SH-SY5Y (cell line): ENCODE measurements around the gene CLEC17A.

Source experiments
- GATA2 ChIP-seq: IDR thresholded peaks from 2 replicates; pipeline ENCODE4 v1.6.1; 2011; ENCODE audit warnings: mild to moderate bottlenecking, low read depth, low read length
- GATA3 ChIP-seq: IDR thresholded peaks from 2 replicates; pipeline ENCODE4 v1.6.1; 2011; ENCODE audit warnings: low read depth, mild to moderate bottlenecking, low read length, moderate library complexity

DNA sequence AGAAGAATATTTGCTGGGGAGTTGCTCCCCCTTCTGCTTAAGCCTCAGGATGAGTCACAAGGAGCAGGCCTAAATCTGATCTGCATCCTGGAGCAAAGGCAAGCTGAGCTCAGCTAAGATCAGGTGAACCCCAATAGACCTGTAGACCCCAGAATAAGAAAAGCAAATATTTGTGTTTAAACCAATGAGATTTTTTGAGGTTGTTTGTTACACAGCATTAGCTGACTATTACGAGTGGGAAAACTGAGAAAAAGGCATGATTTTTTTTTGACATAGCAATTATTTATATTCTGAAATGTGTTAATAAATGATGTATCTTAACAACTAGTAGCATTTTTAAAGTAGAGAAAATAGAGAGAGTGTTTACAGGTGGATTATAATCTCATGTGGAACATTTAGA lies 46.7 kb downstream of the CLEC17A start:
- TF ChIP-seq GATA2 (no peak), GATA3 (no peak)
